Heart left ventricle (tissue), 16 donors: Measurements from ENCODE around the gene MPZL2. TPM values are rescaled to one million over a fixed set of nuclear protein-coding genes. Genes with fewer than 3 reads are reported as not detected.
A peak's percentile ranks its signal among the peaks of the same experiment; 100 is the strongest.

ENCODE experiments used
- ATAC-seq, 4 donors: fragments of 200-7000 bp; cut with Tn5 transposase; one replicate each; pipeline ENCODE4 v1.9.1; 2020 to 2022; ENCODE audit warnings: moderate library complexity in 4 of 4, mild to moderate bottlenecking in 3 of 4, moderate number of reproducible peaks in 1 of 4
- DNase-seq, 5 donors: peaks; one replicate each; pipeline ENCODE4 v3.0.0-alpha.2; 2020
- H3K27ac ChIP-seq, 12 donors: fragments of 200-600 bp; sonication (generic) in 4 of 12; one replicate each; pipeline versions ENCODE4 v1.5.0 to v1.8.0; 2016 to 2022; ENCODE audit warnings: mild to moderate bottlenecking in 2 of 12
- H3K27me3 ChIP-seq, 9 donors: fragments of 200-600 bp; sonication (generic) in 2 of 9; one replicate each; pipeline versions ENCODE4 v1.5.1 to v1.8.0; 2016 to 2022; ENCODE audit warnings: mild to moderate bottlenecking in 3 of 9
- H3K36me3 ChIP-seq, 9 donors: fragments of 200-600 bp; sonication (generic) in 2 of 9; one replicate each; pipeline versions ENCODE4 v1.5.0 to v1.8.0; 2018 to 2022; ENCODE audit warnings: mild to moderate bottlenecking in 2 of 9
- H3K4me1 ChIP-seq, 12 donors: fragments of 200-600 bp; sonication (generic) in 4 of 12; one replicate each; pipeline versions ENCODE4 v1.5.0 to v1.8.0; 2016 to 2022; ENCODE audit warnings: mild to moderate bottlenecking in 3 of 12
- H3K4me3 ChIP-seq, 12 donors: fragments of 200-600 bp; sonication (generic) in 4 of 12; one replicate each; pipeline versions ENCODE4 v1.5.0 to v1.8.0; 2017 to 2022; ENCODE audit warnings: mild to moderate bottlenecking in 9 of 12, moderate library complexity in 4 of 12
- H3K9me3 ChIP-seq, 12 donors: fragments of 200-600 bp; sonication (generic) in 4 of 12; one replicate each; pipeline versions ENCODE4 v1.5.0 to v1.8.0; 2016 to 2022; ENCODE audit warnings: mild to moderate bottlenecking in 1 of 12
- POLR2A ChIP-seq, 2 donors: fragments of 450-650 bp; IDR thresholded peaks; one replicate each; pipeline ENCODE4 v1.6.1; 2017; ENCODE audit warnings: antibody characterized with exemption in 2 of 2, mild to moderate bottlenecking in 2 of 2, moderate library complexity in 2 of 2
- WGBS, 4 donors: extraction: QIAGEN DNeasy Blood & Tissue Kit in 2 of 4; methylation state at CpG; one replicate each; pipeline versions ENCODE4 v1.1.5 to v1.1.7; 2013 to 2018; 5-methylcytosine and 5-hydroxymethylcytosine counted together
- intact Hi-C, 10 donors: fragments of 100-400 bp; cut with DNase I; formaldehyde crosslinking; loops; one replicate each; pipeline versions ENCODE4 v1.11.1 to v1.14.2; 2022
- polyA plus RNA-seq, 2 donors: library from polyadenylated mRNA; stranded (reverse); fragments of 200-250 nt; gene quantifications; one replicate each; pipeline ENCODE4 v1.2.3, GENCODE V29; 2013
- total RNA-seq, 9 donors: library from RNA; depleted of rRNA in 2 of 9; stranded (reverse); fragments of >200 nt in 2 of 9; fragmentation: NEBNext Ultra II Directional in 3 of 9; extraction: Animal tissue kit (Norgen Biotek cat#: 25700) in 3 of 9; gene quantifications; one replicate each; pipeline versions ENCODE4 v1.1.0 to v1.2.4, GENCODE V29; 2016 to 2023
- TF ChIP-seq, protein P1 (sequence below), 12 donors: fragments of 200-600 bp; sonication (generic) in 4 of 12; IDR thresholded peaks; one replicate each; pipeline versions ENCODE4 v1.5.0 to v1.8.0; 2018 to 2022; ENCODE audit warnings: antibody characterized with exemption in 12 of 12, mild to moderate bottlenecking in 5 of 12
- donor health status: ischemic (EF 13 %, LVEDD 7.1; RV severe dilation, severe dysfunction).
- donor health status: healthy with polysubstance abuse.
- donor health status: DM: no; HTN: yes; CAD: no.
- donor health status: DM: no; HTN: no; CAD: no.
- donor health status: ischemic (EF 25% LVEDD 6.9; RV normal size, moderate dysfunction).
- donor health status: ischemic (EF 25% LVEDD 5.7; RV mildly dilated, moderate dysfunction).
- donor health status: healthy.
- donor health status: DM: yes; HTN: yes; CAD: no.
- donor health status: ischemic (EF 35%, LVEDD 5.7; RV mildly dilated, moderate dysfunction).
- donor health status: nonischemic (EF 11% LVEDD 7.7; RV severe dilation, severe dysfunction).
- donor health status: DM: yes; HTN: yes; CAD: no.
- donor health status: PGD.
- donor health status: ischemic (EF 29% LVEDD 5.4; RV normal size, mild dysfunction).
- donor health status: nonischemic (EF 23%, LVEDD 6.1; RV moderate dilation, normal function).

MPZL2 gene
- total and polyA plus RNA-seq, 11 donors = 7.4 to 29.6 (median 13.0) TPM

DNA sequence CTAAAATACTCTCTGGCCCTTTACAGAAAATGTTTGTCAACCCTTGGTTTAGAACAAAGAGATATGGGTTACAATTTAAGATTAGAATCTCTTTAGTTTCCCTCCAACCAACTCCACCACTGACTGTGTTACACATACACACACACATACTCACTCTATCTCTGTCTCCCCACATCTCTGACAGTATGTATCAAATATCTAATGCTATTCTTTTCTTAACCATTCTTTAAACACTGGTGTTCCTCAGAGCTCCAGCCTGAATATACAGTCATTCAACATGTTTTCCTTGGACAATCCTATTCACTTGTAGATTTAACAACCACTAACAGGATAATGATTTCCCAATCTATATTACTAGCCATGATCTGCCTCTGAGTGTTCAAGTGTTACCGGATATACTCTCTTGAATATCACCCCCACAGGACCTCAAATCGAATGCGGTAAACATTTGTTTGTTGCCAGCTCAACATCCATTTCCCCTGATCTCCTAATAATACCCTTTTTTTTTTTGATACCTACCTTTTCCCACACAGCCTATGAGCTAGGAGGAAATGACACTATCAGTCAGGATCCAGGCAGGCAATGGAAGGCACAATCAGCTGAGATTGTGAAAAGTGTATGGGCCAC, 18.0 kb downstream of the MPZL2 start:
- ATAC-seq = no peak
- TF ChIP-seq, protein P1, sequence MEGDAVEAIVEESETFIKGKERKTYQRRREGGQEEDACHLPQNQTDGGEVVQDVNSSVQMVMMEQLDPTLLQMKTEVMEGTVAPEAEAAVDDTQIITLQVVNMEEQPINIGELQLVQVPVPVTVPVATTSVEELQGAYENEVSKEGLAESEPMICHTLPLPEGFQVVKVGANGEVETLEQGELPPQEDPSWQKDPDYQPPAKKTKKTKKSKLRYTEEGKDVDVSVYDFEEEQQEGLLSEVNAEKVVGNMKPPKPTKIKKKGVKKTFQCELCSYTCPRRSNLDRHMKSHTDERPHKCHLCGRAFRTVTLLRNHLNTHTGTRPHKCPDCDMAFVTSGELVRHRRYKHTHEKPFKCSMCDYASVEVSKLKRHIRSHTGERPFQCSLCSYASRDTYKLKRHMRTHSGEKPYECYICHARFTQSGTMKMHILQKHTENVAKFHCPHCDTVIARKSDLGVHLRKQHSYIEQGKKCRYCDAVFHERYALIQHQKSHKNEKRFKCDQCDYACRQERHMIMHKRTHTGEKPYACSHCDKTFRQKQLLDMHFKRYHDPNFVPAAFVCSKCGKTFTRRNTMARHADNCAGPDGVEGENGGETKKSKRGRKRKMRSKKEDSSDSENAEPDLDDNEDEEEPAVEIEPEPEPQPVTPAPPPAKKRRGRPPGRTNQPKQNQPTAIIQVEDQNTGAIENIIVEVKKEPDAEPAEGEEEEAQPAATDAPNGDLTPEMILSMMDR (IDR thresholded peaks at IDR 0.05) = no peak
- no peak for TF ChIP-seq POLR2A (IDR thresholded peaks at IDR 0.05)
- H3K27ac ChIP-seq = peak overlapping the region in 1 of 12 donors; percentile 37
- no peak for DNase-seq
- 79 to 90% (median 86%) methylated on average over 3 of the region's 3 CpGs for WGBS, 4 donors
- H3K4me3 ChIP-seq = no peak overlapping the region
- no peaks in the 10 kb centered on the region for H3K27me3 ChIP-seq
- no peaks in the 10 kb centered on the region for H3K9me3 ChIP-seq
- H3K4me1 ChIP-seq = peaks cover 0 to 17% (median 8%) of the 10 kb centered on the region in 12 donors
- H3K36me3 ChIP-seq = no peaks in the 10 kb centered on the region
- intact Hi-C loops = no loop called here

DNA sequence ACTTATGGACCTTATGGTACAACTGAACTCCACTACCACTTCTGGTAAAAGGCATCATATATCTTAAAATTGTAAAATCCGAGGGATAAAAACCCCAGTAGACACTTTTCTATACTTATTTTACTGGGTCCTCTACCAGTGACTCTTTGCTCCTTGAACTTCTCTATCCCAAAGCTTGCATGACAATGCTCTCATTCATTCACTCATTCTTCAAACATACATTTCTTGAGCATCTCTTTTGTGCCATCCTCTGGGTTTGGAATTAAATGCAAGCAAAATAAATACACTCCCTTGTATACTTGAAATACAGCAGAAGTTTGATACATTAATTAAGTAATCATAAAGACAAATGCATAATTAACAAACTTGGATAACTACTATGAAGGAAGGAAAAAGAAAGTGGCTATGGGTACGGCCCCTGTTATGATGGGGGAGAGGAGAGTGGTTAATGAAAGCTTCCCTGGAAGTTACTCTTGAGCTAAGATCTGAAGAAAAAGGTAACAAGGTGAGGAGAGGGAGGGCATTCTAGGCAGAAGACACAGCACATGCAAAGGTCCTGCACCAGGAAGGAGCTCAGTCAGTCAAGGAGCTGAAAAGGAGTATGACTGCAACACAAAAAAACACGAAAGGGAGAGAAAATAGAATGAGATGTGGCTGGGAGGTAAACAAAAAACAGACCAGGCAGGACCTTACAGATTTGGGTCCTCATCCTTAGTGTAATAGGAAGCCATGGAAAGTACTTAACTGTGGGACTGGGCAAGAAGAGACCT, 19.9 kb downstream of the MPZL2 start:
- no peaks in the 10 kb centered on the region for H3K9me3 ChIP-seq
- DNase-seq (no peak), ATAC-seq (no peak)
- WGBS, 4 donors = 70 to 85% (median 76%) methylated on average over 3 of the region's 3 CpGs
- no peaks in the 10 kb centered on the region for H3K27me3 ChIP-seq
- TF ChIP-seq POLR2A (IDR thresholded peaks at IDR 0.05) = no peak
- TF ChIP-seq, protein P1 (IDR thresholded peaks at IDR 0.05) = no peak
- H3K4me1 ChIP-seq = peaks cover 0 to 34% (median 12%) of the 10 kb centered on the region in 12 donors
- intact Hi-C loops = loop anchor here in 1 of 10 donors (5.0 kb wide), 1 partner anchor 47 kb away; no protein-coding TSS in a partner anchor
- no peak overlapping the region for H3K27ac ChIP-seq
- no peak overlapping the region for H3K4me3 ChIP-seq
- no peaks in the 10 kb centered on the region for H3K36me3 ChIP-seq

DNA sequence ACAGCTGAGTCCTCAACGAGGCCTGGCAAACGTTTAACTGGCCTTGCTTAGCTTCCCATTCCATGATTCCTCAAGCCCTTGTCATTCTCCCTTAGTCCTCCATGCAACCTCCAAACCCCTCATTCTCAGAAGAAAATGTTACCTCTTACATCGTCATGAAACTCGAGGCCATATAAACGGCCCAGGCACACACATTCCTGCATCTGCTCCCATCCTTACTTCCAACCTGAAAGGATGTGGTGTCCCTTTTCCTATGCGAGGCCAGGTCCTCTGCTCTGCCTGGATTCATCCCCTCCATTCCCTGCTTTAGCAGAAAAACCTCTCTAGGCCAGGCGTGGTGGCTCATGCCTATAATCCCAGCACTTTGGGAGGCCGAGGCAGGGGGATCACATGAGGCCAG, 20.9 kb downstream of the MPZL2 start:
- H3K4me3 ChIP-seq = no peak overlapping the region
- no peaks in the 10 kb centered on the region for H3K36me3 ChIP-seq
- H3K27ac ChIP-seq = no peak overlapping the region
- ATAC-seq (no peak), DNase-seq (no peak)
- no peaks in the 10 kb centered on the region for H3K9me3 ChIP-seq
- WGBS, 4 donors = 74 to 90% (median 76%) methylated on average over 7 to 8 of the region's 8 CpGs
- H3K27me3 ChIP-seq = no peaks in the 10 kb centered on the region
- intact Hi-C loops = loop anchor here in 1 of 10 donors (5.0 kb wide), 1 partner anchor 46 kb away; no protein-coding TSS in a partner anchor
- no peak for TF ChIP-seq POLR2A (IDR thresholded peaks at IDR 0.05)
- TF ChIP-seq, protein P1 (IDR thresholded peaks at IDR 0.05) = no peak
- peaks cover 0 to 45% (median 13%) of the 10 kb centered on the region in 12 donors for H3K4me1 ChIP-seq

DNA sequence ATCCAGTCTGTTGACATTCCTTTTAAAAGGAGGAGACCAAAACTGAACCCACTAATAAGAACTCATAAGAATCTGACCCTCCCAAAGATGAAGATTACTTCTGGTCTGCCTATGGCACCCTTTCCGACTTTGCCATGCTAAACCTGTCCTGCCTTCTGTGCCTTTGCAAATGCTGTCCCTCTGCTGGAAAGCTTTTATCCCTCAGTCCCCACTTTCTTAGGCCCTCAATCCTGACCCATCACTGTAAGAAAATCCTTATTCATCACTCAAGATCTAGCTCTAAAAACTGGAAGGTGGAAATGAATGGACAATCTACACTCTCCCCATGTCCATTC, 22.4 kb downstream of the MPZL2 start:
- Histone ChIP-seq H3K4me1 (peaks cover 0 to 44% (median 13%) of the 10 kb centered on the region in 12 donors), H3K27me3 (no peaks in the 10 kb centered on the region), H3K27ac (peak overlapping the region in 11 of 12 donors; percentile 6 to 90 (median 56)), H3K4me3 (no peak overlapping the region), H3K36me3 (no peaks in the 10 kb centered on the region), H3K9me3 (no peaks in the 10 kb centered on the region)
- DNase-seq (no peak), ATAC-seq (peak in 1 of 4 donors; percentile 13)
- intact Hi-C loops = loop anchor here in 1 of 10 donors (5.0 kb wide), 1 partner anchor 44 kb away; no protein-coding TSS in a partner anchor
- TF ChIP-seq POLR2A (IDR thresholded peaks at IDR 0.05) = no peak
- TF ChIP-seq, protein P1 (IDR thresholded peaks at IDR 0.05) = no peak
- 76 to 94% (median 90%) methylated on average over 1 of the region's 1 CpG for WGBS, 4 donors
